HT1080 (cell line): ENCODE results near the gene MYO5B. TPM values are rescaled to one million over a fixed set of nuclear protein-coding genes. Genes with fewer than 3 reads are reported as not detected.
A peak's percentile ranks its signal among the peaks of the same experiment; 100 is the strongest.

ENCODE experiments used
- DNase-seq: peaks from one replicate; pipeline ENCODE4 v3.0.0-alpha.2; 2015; ENCODE audit warnings: low read depth
- total RNA-seq: library from RNA; depleted of rRNA; stranded (reverse); fragments of >200 nt; shearing (Covaris generic); gene quantifications from 2 replicates; pipeline ENCODE4 v1.2.3, GENCODE V29; 2014

Gene MYO5B
- total RNA-seq, 1 experiment from 2014 or later = 16.2 TPM

DNA sequence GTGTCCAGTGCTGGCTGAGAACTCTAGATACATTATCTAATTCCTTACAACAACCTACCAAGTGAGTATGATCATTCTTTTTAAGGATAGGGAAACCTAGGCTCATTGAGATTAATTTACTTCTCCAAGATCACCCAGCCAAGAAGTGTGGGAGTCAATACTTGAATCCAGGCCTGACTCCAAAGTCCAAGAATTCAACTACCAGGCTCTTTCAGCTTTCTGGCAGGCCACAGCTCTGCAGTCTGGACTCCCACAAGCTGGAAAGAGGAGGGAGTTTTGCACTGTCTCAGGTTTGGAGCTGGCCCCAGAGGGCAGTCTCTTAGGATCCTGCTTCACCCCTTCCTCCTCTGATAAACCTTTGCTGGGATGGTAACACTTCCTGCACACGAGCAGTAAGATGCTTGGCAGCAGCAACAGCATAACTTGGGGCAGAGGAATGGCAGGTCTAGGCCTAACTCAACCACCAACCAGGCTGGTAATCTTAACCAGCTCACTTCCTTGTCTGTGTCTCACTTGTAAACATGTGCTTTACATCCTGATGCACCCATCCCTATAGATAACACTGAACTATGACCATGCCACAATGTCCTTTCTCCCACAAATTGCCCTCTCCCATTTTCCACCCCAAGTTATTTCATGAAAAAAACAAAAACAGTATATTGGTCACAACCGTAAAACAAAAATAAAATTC, 270.5 kb downstream of the MYO5B start:
- DNase-seq = no peak

DNA sequence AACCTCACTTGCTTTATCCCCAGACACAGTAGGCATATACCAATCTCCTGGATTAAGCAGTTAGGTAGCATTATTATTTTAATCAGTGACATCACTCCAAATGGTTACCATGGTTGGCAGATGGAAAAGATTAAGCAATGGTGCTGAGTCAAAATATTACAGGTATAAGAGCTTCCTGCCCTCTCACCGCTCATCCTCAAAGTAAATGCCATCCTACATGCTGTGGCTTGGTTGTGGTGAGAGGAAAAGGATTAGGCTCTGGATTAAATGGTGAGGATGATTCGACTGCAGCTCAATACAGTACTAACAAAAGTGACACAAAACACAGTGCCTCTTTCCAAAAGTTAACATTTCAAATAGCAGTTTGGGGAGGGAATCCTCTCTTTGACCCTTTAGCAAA, 272.7 kb downstream of the MYO5B start:
- peak; percentile 27 for DNase-seq

DNA sequence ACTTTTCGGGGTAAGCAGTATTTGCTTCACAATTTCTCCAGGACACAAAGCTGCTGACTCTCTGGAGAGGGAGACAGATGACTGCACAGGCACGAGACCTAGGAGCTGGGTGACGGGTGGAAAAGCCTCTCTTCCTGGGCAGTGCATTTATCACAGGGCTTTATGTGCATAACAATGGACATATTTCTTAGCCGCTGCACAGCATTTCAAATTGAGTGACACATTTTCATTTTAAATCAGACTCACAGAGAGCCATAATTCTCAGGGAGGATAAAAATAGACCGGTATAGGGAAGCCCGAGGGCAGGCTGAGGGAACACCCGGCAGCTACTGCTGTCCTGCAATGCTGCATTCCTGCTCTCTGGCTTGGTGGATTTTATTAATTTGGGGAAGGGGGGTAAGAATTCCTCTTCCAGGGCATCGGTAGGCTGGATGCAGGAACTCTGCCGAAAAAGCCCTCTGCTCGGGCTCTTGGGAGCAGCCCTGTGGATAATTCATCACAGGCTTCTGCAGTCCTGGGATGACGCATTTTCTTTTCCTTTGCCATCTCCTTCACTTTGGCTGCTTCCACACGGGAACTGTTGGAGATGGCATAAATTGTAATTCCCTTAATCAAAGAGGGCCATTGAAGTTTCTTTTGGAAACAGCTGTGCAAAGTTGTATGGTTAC, 273.5 kb downstream of the MYO5B start:
- no peak for DNase-seq

DNA sequence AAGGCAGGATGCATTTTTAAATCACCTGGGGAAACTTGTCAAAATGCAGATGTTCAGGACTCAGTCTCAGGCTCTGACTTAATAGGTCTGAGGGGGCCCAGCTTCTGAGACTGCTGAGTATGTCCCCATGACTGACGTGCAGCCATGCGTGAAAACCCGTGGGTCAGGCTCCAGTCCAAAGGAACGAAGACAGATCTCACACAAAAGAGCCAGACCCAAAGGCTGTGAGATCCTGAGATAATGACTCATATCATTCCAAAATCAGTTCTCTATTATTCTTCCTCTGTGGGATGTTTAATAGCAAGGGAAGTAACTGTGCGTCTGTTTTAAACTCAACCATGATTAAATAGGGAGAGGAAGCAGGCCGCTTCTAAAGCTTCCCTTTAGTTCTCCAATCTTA, 274.2 kb downstream of the MYO5B start:
- DNase-seq = peak; percentile 58

DNA sequence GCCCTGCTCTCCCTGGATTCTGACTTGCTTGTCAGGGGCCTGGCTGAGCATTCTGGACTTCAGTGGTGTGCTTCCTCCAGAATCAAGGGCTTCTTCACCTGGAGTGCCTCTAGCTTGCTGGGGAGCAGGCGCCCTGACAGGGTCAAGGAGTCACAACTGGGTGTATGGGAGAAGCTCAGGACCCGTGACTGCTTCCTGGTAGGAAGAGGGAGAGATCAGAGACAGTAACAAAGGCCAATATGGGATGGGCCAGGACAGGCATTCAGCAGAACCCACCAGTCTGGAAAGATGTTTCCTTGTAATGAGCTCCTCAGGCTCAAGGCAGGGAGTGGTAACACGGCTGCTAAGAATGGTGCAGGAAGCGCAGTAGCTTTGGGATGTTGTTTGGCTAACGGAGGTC, 277.2 kb downstream of the MYO5B start:
- no peak for DNase-seq

DNA sequence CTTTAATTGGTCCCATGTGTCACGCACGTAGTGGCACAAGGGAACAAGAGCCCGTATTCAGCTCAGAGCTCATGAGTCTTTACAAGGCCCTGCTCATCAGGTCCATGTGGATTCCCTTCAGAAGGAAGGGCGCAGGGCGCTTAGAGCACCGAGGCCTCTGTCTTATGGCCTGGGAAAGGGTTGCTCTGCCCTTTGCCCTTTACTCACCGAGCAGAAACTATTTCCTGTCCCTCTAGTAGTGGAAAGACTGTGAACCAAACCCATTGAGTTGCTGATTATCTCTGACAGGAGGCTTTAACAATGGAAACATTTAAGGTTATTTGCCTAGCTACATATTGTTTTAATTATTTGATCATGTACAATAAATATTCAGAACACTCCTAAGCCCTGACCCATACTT, 279.6 kb downstream of the MYO5B start:
- DNase-seq = no peak

DNA sequence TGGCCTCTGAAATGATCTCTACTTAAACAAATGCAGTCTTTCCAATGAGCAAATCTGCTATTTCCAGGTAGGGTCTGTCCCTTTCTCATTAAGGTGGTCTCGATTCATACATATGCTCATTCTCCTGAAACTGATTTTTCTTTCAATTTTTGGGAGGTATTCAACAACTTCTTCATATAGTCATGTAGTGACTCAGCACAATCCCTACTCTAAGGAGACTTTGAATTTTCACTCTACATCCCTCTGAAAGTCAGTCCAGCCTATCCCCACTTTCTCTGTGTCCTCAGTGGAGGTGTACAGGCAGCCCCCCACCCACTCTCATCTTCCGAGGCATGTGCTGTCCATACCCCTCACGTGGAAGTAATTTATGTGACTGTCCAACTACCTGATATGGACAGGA, 281.7 kb downstream of the MYO5B start:
- no peak for DNase-seq

DNA sequence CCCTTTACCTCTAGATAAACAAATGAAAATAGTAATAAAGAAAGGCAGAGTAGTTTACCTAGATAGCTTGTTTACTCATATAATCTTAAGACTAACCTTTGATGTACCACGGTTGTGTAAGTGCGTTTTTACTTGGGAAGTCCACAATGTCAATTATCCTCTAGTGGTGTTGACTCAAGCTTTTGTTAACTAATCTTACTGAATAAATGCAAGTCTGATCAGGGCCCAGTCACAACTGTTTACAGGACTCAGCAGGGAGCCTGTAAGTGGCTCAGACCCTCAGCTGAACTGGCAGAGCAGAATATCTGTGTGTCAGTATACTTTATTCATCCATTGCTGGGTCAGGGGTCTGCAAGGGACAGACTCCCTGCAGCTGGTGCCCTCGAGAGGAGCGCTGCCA, 283.5 kb downstream of the MYO5B start:
- DNase-seq = no peak

DNA sequence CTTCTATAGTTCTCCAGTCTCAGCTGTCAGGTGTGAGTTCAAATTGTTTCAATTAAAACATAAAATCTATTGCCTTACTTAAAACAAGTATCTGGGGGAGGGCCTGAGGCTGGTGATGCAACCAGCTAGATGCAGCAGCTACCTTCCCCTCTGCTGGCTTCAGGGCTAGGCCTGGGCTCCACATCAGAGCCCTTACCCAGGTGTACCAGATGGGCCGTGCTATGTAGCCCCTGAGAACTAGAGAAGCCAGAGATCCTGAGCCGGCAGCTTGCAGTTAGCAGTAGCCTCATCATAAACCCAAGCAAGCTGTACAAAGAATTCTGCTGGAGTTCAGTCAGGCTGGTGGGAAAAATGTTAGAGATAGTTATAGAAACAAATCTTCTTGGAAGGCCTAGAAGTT, 284.0 kb downstream of the MYO5B start:
- no peak for DNase-seq

DNA sequence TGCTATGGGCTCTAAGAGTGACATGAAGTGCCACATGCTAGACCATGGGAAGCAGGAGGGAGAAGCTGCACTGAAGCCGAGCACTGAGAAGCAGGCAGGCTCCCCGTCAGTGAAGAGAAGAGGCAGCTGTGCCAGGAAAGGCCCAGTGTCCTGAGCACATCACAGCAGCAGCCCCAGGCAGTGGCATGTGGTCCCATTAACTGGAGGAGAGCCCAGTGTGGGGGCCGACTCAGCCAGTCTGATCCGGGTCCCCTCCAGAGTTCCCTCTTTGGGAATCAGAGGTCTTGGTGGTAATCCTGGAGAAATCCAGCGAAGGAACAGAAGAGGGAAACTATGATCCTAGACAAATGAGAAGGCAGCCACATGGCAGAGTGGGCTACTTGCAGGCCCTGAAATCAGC, 284.9 kb downstream of the MYO5B start:
- no peak for DNase-seq

DNA sequence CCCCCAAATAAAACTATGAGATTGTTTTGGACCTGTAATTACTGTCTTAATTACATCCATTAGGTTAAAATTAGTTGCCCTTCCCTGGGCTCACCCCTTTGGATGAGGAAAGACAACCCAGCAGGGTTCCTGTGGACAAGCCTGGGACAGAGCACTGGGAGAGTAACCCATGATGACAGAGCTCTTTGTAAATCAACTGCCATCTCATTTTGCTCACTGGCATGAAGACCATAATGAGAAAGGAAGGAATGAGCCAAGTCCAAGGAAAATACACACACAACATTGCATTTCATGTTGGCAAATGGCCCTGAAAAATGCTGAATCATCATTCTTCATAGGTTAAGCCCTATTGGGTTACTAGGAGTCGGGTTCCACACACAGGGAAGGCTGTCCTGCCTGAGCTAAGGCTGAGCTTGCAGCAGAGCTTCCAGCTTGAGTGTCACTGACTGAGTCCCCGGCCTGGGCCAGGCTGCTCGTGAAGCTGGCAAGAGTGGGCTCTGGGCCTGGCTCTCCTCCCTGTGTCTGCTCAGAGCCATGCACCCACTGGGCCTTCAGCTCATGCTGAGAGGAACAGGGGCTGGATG, 287.5 kb downstream of the MYO5B start:
- peak; percentile 27 for DNase-seq

DNA sequence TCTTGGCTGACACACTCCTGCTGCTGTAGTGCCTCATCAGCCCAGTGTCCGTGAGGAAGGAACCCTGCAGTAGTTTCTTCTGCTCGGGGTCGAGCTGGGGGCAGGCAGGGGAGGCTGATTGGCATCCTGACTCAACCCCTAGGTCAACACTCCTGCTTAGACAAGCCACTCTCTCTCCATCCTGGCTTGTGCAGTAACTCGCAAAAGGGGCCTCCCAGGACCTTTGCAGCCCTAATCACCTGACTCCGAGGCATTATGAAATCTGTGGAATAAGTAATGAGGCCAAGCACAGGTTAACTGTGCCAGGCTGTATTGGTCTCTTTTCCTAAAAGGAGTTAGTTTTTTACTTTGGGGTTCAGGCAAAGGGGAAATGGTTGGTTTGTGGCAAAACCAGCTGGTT, 289.2 kb downstream of the MYO5B start:
- no peak for DNase-seq

DNA sequence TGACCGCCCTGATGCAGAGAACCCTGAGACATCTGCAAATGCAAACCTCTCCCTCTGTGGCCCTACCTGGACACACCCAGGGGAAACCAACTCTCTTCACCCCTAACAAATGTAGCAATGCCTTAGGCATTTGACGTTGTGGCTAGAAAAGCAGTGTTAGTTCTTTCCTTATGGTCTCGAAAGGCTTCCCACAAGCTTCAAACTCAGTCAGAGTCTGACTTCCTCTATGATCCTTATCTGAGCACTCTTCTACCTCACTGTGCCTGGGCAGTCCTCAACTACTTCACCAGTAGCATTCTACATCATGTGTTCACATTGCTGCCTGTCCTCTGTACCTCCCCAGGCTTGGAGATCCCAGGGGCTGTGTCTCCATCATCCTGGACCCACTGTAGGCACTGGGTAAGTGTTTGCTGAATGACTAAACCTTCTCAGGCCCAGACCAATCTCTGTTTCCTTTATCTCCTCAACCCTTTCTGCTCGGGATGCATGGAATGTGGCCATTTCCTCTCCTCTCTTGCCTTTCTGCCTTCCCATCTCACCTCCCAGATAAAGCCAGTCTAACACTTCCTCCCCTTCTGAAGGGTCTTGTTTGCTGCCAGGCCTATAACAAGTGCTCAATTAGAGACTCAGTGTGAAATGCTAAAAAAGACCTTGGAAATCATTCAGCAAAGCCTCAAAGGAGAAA, 289.9 kb downstream of the MYO5B start:
- DNase-seq = no peak

DNA sequence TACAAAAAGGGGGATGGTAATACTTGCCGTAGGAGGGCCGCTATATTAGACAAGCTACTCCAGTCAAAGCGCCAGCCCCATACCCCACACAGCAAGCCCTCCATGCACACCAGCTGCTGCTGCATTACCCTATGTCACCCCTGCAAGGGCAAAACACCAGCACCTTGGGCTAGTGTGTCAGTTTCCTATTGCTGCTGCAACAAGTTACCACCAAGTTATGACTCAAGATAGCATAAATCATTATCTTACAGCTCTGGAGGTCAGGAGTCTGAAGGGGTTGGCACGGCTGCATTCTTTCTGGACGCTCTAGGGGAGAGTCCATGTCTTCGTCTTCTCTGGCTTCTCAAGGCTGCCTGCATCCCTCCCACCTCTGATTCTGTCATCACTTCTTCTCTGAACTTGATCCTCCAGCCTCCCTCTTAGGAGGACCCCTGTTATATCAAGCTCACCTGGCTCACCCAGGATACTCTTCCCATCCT, 293.0 kb downstream of the MYO5B start:
- peak; percentile 39 for DNase-seq

DNA sequence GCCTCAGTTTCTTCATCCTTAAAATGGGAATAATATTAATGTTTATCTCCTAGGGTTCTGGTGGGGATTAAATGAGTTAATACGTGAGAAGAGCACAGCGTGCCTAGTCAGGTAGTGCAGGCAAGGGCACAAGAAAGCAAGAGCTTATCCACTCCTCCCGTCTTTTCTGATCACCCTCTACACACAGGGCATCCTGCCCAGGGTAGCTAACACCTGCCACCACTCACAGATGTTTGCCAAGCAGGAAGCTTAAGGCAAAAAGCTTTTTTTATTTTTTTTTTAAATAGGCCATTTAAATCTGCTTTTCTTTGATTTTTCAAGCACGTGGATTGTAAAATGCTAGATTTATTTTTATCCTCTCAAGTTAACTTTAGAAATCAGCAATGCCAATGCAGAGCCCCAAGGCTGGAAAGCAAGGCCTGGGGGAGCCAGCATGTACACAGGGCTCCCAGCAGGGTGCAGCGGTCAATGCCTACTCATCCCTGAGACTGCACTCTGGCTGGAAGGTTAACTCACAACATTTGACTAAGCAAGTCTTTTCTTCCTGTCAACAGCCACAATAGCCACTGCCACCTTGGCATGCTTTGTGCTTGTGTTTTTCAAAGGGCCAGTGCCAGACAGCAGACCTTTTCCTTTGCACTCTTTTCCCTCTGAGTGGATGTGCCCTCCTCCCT, 295.2 kb downstream of the MYO5B start:
- DNase-seq = no peak

DNA sequence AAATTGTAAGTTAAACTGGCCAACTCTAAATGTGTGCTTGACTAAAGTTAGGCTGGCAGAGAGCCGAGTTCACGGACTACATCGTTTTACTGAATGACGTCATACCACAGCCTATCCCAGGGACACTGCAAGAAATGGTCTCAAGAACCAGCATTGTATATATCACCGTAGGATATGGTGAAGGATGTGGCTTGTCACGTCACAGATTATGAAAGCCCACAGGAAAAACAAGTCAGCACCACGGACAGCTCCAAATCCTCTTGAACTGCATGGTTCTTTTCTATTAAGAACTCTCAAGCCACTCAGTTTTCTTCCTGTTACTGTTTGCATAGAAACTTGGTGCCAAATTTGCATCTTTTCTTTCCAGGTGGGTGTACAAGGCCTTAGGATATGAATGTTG, 296.5 kb downstream of the MYO5B start:
- DNase-seq = peak; percentile 66

DNA sequence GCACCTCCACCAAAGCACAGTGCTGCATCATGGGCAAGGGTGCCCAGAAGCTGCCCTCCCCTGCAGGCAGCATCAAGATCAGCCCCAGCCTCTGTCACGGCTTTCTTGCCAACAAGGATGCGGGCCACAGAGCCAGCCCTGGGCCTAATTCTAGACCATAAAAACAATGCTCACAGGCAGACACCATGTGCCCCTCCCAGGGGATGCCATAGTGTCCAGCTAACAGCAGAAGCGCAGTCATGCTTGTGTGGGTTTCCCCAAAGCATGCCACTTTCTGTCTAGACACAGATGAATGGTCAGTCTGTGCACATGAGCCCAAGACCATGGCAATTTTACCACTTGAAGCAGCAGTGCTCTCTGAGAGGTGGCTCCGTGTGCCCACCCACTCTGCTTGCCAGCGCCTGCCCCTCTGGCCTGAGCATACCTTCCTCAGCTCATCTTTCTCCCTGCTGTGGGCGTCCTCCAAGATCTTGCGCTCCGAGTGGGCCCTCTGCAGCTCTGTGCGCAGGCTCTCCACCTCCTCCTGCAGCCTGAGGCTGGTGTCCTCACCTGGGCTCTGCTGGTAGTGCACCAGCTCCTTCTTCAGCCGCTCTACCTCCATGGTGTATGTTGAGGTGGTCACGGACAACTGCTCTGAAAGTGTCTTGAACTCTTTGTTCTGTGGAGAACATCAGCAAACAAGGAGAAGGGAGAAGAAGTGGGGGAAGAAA, 300.3 kb downstream of the MYO5B start:
- no peak for DNase-seq

DNA sequence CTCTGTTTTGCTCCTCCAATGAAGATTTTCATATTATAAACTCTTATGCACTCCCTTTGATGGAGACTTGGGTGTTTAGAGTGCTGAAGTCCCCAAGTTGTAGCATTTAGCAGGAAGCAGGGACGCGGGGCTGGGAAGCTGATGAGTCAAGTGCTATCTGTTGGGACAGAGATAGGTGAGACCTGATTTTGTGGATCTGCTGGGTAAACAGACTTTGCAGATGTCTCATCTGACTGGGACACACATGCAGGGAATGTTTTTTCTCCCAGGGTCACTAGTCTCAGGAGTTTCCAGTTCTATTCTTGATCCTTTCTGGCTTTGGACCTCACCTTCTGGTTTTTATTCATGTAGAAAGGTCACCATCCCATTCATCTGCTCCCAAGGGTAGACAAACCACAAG, 301.9 kb downstream of the MYO5B start:
- peak; percentile 36 for DNase-seq

DNA sequence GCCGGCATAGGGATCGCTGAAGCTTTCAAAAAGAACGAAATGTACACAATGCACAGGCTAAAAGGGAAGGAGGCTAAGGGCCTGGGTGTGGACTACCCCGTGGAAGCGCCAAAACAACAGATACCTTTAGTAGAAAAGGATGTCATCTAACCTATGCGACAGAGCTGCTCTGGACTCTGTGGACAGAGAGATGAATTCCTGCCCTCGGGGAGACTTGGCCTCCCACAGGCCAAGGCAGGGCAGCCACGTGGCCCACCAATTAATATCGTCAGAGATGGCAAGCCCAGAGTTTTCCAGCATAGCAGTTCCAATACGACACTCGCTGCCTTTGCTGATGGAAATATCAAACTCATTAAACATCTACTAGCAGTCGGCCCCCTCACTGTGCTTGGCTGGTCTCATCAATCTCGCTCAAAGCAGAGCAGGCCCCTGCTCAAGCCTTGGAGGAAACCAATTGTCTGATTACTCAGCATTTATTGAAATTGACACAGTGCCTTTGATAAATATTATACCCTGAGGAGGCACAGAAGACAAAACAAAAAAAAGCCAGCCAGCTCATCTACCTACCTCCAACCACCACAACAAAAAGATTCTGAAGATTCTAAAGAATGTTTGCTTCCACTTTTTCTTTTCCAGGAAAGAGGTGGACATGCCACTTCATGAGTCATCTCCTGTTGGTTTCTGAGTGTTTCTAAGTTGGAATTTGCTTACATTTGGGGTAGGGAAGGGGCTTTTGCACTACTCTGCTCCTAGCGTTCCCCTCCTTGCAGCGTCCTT, 302.6 kb downstream of the MYO5B start:
- peak; percentile 91 for DNase-seq

DNA sequence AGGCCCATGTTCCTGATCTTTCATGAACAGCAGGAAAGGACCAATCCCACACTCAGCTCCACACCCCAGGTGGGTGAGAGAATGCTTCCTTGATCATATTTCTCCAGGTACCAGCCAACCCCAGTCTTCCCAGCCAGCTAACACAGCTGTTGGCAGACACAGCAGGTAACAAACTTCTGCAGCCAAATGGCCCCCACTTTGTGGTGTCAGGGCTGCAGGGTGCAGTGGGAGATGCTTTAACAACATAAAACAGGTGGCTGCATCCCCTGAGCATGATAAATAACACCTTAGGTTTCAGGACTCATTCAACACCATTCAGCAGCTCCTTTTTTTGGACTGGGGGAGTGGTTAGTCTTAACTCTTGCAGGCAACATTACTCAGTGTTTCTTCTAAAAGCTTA, 304.9 kb downstream of the MYO5B start:
- no peak for DNase-seq
